ENCODE results near the gene TMEM44. TPM values are rescaled to one million over a fixed set of nuclear protein-coding genes. Genes with fewer than 3 reads are reported as not detected.
"Not testable (repeated sequence)": the region's sequence is repeated elsewhere in the genome, so short reads cannot be mapped to it uniquely, and the experiment has no call there.

Gene TMEM44
- total RNA-seq, 1 experiment from 2014 or later = 17.5 TPM

- in situ Hi-C loops (cut with HindIII; ENCODE audit: low pct_unique_long_range_greater_than_20kb, low sequenced_read_pairs) = no loop called here
- no peak for DNase-seq (ENCODE audit: low read depth)
Observed at GRCh38 chr3:194620196-194620595, 13.0 kb downstream of the TMEM44 start.

GRCh38 chr3:194619741-194620140, 13.5 kb downstream of the TMEM44 start:
- in situ Hi-C loops (cut with HindIII; ENCODE audit: low pct_unique_long_range_greater_than_20kb, low sequenced_read_pairs) = no loop called here
- DNase-seq (ENCODE audit: low read depth) = no peak

GRCh38 chr3:194618858-194619608, 14.2 kb downstream of the TMEM44 start:
- DNase-seq (ENCODE audit: low read depth) = no peak
- in situ Hi-C loops (cut with HindIII; ENCODE audit: low pct_unique_long_range_greater_than_20kb, low sequenced_read_pairs) = no loop called here

- DNase-seq (ENCODE audit: low read depth) = peak; percentile 24
- in situ Hi-C loops (cut with HindIII; ENCODE audit: low pct_unique_long_range_greater_than_20kb, low sequenced_read_pairs) = no loop called here
Observed at GRCh38 chr3:194617827-194618226, 15.4 kb downstream of the TMEM44 start.

GRCh38 chr3:194617143-194617671, 16.0 kb downstream of the TMEM44 start:
- in situ Hi-C loops (cut with HindIII; ENCODE audit: low pct_unique_long_range_greater_than_20kb, low sequenced_read_pairs) = no loop called here
- DNase-seq (ENCODE audit: low read depth) = no peak

- no peak for DNase-seq (ENCODE audit: low read depth)
- in situ Hi-C loops (cut with HindIII; ENCODE audit: low pct_unique_long_range_greater_than_20kb, low sequenced_read_pairs) = no loop called here
Observed at GRCh38 chr3:194615226-194615625, 18.0 kb downstream of the TMEM44 start.

- DNase-seq (ENCODE audit: low read depth) = no peak
- in situ Hi-C loops (cut with HindIII; ENCODE audit: low pct_unique_long_range_greater_than_20kb, low sequenced_read_pairs) = no loop called here
Observed at GRCh38 chr3:194612221-194612620, 21.0 kb downstream of the TMEM44 start.

- in situ Hi-C loops (cut with HindIII; ENCODE audit: low pct_unique_long_range_greater_than_20kb, low sequenced_read_pairs) = no loop called here
- DNase-seq (ENCODE audit: low read depth) = no peak
Observed at GRCh38 chr3:194610689-194611088, 22.5 kb downstream of the TMEM44 start.

GRCh38 chr3:194609601-194610000, 23.6 kb downstream of the TMEM44 start:
- in situ Hi-C loops (cut with HindIII; ENCODE audit: low pct_unique_long_range_greater_than_20kb, low sequenced_read_pairs) = no loop called here
- no peak for DNase-seq (ENCODE audit: low read depth)

GRCh38 chr3:194608981-194609380, 24.2 kb downstream of the TMEM44 start:
- no peak for DNase-seq (ENCODE audit: low read depth)
- in situ Hi-C loops (cut with HindIII; ENCODE audit: low pct_unique_long_range_greater_than_20kb, low sequenced_read_pairs) = no loop called here

GRCh38 chr3:194607592-194608389, 25.4 kb downstream of the TMEM44 start:
- DNase-seq (ENCODE audit: low read depth) = no peak
- in situ Hi-C loops (cut with HindIII; ENCODE audit: low pct_unique_long_range_greater_than_20kb, low sequenced_read_pairs) = no loop called here

- no peak for DNase-seq (ENCODE audit: low read depth)
- in situ Hi-C loops (cut with HindIII; ENCODE audit: low pct_unique_long_range_greater_than_20kb, low sequenced_read_pairs) = no loop called here
Observed at GRCh38 chr3:194606941-194607340, 26.3 kb downstream of the TMEM44 start.

GRCh38 chr3:194606163-194606562, 27.1 kb downstream of the TMEM44 start:
- no peak for DNase-seq (ENCODE audit: low read depth)
- in situ Hi-C loops (cut with HindIII; ENCODE audit: low pct_unique_long_range_greater_than_20kb, low sequenced_read_pairs) = no loop called here

GRCh38 chr3:194605314-194605713, 27.9 kb downstream of the TMEM44 start:
- DNase-seq (ENCODE audit: low read depth); in situ Hi-C loops (cut with HindIII; ENCODE audit: low pct_unique_long_range_greater_than_20kb, low sequenced_read_pairs): not testable (repeated sequence)

GRCh38 chr3:194604837-194605236, 28.4 kb downstream of the TMEM44 start:
- in situ Hi-C loops (cut with HindIII; ENCODE audit: low pct_unique_long_range_greater_than_20kb, low sequenced_read_pairs) = no loop called here
- no peak for DNase-seq (ENCODE audit: low read depth)

- in situ Hi-C loops (cut with HindIII; ENCODE audit: low pct_unique_long_range_greater_than_20kb, low sequenced_read_pairs) = no loop called here
- no peak for DNase-seq (ENCODE audit: low read depth)
Observed at GRCh38 chr3:194604126-194604525, 29.1 kb downstream of the TMEM44 start.

GRCh38 chr3:194602669-194603171, 30.5 kb downstream of the TMEM44 start:
- in situ Hi-C loops (cut with HindIII; ENCODE audit: low pct_unique_long_range_greater_than_20kb, low sequenced_read_pairs) = no loop called here
- DNase-seq (ENCODE audit: low read depth) = no peak

- in situ Hi-C loops (cut with HindIII; ENCODE audit: low pct_unique_long_range_greater_than_20kb, low sequenced_read_pairs) = no loop called here
- DNase-seq (ENCODE audit: low read depth) = no peak
Observed at GRCh38 chr3:194598771-194599557, 34.3 kb downstream of the TMEM44 start.
